SKM-1 (cell line): Measurements from ENCODE around the gene FITM1.

ENCODE experiments used
- DNase-seq: peaks from one replicate; lab custom pipeline; 2025; ENCODE audit not compliant: unreplicated experiment; lab: John Stamatoyannopoulos, UW

The FITM1 gene

DNA sequence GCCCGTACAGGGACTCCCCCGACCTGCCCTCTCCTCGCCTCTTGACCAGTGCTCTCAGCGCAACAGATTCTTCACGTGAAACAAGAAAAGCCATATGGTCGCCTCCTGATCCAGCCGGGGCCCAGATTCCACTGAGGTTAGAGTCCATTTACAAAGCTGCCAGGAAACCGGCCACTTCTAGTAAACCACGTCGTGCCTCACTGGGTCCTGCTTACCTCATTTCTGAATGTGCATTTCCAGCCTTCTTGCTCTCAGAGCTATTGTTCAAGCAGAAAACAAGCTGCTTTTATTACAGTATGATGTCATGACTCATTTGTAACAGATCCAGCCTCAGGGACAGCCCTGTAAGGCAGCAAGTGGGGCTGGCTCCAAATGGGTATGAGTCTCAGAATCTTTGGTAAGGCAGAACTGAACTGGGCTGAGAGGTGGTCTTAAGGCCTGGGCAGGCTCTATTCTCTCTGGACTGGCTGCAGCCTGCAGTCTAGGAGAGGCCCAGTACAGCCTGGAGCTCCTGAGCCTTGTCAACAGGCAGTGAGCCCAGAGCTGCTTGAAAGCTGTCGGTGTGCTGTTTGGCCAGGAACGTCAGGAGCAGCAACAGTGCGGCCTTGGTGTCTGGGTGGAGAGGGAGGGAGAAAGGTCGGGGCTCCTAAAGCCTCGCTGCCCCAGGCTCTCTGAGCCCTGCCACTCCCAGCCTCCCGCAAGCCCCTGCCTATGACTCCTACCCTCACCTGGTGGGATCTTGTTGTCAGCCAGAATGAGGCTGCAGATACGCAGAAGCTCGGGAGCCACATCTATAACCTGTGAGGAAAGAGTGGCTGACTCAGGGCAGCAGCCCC lies 49.7 kb downstream of the FITM1 start:
- no peak for DNase-seq

DNA sequence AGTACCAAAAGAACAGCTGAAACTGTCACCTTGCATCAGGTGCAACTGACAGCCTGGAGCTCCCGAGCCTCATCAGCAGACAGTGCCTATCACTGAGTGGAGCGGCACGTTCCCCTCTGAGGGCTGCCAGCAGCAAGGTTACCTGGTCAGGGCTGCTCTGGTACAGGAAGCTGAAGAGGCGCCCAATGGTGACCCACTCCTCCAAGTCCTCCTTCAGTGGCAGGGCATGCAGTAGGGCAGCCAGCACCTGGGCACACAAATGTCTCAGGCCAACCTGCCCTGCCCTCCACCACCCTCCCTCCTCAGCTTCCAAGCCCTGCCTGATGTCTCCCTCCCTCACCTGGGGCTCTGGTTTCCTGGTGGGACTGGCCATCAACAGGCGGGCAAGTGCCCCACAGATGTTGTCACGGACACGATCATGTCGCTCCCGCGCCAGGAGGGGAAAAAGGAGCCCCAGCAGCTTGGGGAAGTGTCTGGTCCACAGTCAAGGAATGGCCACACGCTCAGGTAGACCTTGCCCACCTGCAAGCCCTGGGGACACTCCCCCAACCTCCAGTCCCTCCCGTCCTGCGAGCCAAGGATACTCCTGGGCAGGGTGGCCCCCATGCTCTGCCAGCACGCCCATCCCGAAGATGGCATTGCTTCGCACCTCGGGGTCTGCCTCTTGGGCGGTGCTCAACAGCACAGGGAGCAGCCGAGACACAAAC lies 51.1 kb downstream of the FITM1 start:
- no peak for DNase-seq
